ENCODE measurements around the gene RRP9. TPM values are rescaled to one million over a fixed set of nuclear protein-coding genes. Genes with fewer than 3 reads are reported as not detected.
A peak's percentile ranks its signal among the peaks of the same experiment; 100 is the strongest.

The RRP9 gene
- total RNA-seq, 1 experiment from 2014 or later: 71.3 TPM

DNA sequence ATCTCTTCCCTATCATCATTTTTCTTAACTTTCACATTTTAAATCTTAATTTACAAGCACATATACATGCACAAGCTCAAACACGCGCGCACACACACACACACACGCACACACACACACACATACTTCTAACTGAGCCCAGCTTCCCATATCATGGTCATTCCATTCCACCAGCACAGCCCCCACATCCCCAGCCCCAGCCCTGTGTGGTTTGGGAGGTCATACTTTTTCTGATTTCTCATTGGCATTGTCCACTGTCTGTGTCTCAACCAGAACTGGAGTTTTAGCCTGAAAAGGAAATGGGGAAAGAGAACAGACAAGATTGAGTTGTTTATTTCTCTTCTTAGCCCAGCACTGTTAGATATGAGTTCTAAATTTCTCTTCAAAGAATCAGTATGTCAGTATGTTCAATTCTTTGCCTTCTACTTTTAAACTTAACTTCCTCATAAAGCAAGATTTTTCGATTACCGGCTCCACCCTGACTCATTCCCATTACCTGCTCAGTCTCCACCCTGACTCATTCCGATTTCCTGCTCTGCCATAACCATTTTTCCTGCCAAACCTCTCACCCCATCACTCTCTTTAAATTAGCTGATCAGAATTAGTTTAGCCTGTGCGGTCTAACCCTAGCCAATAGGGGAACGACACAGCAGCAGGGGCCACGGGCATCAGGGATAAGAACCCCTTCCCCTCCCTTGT, 44.9 kb downstream of the RRP9 start:
- Histone ChIP-seq H4K20me1 (ENCODE audit: insufficient read depth) (no peaks in the 10 kb centered on the region), H3K9me3 (ENCODE audit: control insufficient read depth in 1 of 2, insufficient read depth in 1 of 2, low read depth in 1 of 2, low read length in 2 of 2) (no peaks in the 10 kb centered on the region), H3K36me3 (ENCODE audit: control insufficient read depth in 1 of 2, insufficient read depth in 2 of 2, low read length in 2 of 2) (no peaks in the 10 kb centered on the region), H2AFZ (ENCODE audit: low read depth, low read length, poor library complexity, severe bottlenecking) (no peak overlapping the region), H3K9ac (ENCODE audit: low read length) (peak overlapping the region; percentile 61), H3K4me1 (ENCODE audit: control insufficient read depth in 1 of 2, insufficient read depth in 2 of 2, low read length in 2 of 2) (peaks cover 5 to 34% of the 10 kb centered on the region in 2 experiments), H3K9me2 (ENCODE audit: insufficient read depth) (no peaks in the 10 kb centered on the region), H3K79me2 (ENCODE audit: insufficient read depth, low read length) (no peaks in the 10 kb centered on the region), H3K4me3 (replicated peaks in 1 of 2; ENCODE audit: low read depth in 1 of 2, low read length in 2 of 2) (peak overlapping the region; percentile 41 to 56), H3K27me3 (ENCODE audit: insufficient read depth, low read length) (no peaks in the 10 kb centered on the region), H3K4me2 (ENCODE audit: low read length) (peak overlapping the region; percentile 72), H3K27ac (ENCODE audit: low read depth, low read length) (peak overlapping the region; percentile 30)
- ChIA-PET RAD21 (ENCODE audit: low non-redundant PET in 1 of 2, low total read pairs in 2 of 2, uncharacterized antibody in 2 of 2, unreplicated experiment in 2 of 2) (no interaction called here), POLR2A (interaction anchor here (1.2 to 1.5 kb wide), 3 partner anchors 9 to 86 kb away, joined by 3 to 4 read pairs (median 3); partner anchors contain the start of genes ACY1, PARP3 and RRP9), CTCF (interaction anchor here (1.0 to 1.4 kb wide), 2 partner anchors 9 to 77 kb away, joined by 3 to 4 read pairs; no protein-coding TSS in a partner anchor)
- DNase-seq (ENCODE audit: low read depth, low spot score) (no peak), ATAC-seq (peak; percentile 56)
- BruUV-seq (replicated peaks): no TSS peak
- intact Hi-C loops (cut with micrococcal nuclease): no loop called here
- TF ChIP-seq, protein P1, sequence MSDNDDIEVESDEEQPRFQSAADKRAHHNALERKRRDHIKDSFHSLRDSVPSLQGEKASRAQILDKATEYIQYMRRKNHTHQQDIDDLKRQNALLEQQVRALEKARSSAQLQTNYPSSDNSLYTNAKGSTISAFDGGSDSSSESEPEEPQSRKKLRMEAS (IDR thresholded peaks at IDR 0.05): no peak
- TF ChIP-seq SP1 (IDR thresholded peaks at IDR 0.05; ENCODE audit: low read depth): peak; percentile 41; the same call in 1 of the 2 replicates
- TF ChIP-seq EZH2 (IDR thresholded peaks at IDR 0.05): no peak
- TF ChIP-seq EGR1 (IDR thresholded peaks at IDR 0.05; ENCODE audit: low read depth): no peak
- TF ChIP-seq ZNF274 (IDR thresholded peaks at IDR 0.05; ENCODE audit: low read depth, low read length): no peak
- TF ChIP-seq, protein P2, sequence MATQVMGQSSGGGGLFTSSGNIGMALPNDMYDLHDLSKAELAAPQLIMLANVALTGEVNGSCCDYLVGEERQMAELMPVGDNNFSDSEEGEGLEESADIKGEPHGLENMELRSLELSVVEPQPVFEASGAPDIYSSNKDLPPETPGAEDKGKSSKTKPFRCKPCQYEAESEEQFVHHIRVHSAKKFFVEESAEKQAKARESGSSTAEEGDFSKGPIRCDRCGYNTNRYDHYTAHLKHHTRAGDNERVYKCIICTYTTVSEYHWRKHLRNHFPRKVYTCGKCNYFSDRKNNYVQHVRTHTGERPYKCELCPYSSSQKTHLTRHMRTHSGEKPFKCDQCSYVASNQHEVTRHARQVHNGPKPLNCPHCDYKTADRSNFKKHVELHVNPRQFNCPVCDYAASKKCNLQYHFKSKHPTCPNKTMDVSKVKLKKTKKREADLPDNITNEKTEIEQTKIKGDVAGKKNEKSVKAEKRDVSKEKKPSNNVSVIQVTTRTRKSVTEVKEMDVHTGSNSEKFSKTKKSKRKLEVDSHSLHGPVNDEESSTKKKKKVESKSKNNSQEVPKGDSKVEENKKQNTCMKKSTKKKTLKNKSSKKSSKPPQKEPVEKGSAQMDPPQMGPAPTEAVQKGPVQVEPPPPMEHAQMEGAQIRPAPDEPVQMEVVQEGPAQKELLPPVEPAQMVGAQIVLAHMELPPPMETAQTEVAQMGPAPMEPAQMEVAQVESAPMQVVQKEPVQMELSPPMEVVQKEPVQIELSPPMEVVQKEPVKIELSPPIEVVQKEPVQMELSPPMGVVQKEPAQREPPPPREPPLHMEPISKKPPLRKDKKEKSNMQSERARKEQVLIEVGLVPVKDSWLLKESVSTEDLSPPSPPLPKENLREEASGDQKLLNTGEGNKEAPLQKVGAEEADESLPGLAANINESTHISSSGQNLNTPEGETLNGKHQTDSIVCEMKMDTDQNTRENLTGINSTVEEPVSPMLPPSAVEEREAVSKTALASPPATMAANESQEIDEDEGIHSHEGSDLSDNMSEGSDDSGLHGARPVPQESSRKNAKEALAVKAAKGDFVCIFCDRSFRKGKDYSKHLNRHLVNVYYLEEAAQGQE (IDR thresholded peaks at IDR 0.05; ENCODE audit: low read depth): no peak
- no peak for TF ChIP-seq TCF7L2 (IDR thresholded peaks at IDR 0.05; ENCODE audit: borderline replicate concordance, extremely low read depth, insufficient read depth, insufficient read length)
- no peak for TF ChIP-seq ELF1 (IDR thresholded peaks at IDR 0.05; ENCODE audit: borderline replicate concordance, low read depth)
- TF ChIP-seq, protein P3, sequence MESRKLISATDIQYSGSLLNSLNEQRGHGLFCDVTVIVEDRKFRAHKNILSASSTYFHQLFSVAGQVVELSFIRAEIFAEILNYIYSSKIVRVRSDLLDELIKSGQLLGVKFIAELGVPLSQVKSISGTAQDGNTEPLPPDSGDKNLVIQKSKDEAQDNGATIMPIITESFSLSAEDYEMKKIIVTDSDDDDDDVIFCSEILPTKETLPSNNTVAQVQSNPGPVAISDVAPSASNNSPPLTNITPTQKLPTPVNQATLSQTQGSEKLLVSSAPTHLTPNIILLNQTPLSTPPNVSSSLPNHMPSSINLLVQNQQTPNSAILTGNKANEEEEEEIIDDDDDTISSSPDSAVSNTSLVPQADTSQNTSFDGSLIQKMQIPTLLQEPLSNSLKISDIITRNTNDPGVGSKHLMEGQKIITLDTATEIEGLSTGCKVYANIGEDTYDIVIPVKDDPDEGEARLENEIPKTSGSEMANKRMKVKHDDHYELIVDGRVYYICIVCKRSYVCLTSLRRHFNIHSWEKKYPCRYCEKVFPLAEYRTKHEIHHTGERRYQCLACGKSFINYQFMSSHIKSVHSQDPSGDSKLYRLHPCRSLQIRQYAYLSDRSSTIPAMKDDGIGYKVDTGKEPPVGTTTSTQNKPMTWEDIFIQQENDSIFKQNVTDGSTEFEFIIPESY (IDR thresholded peaks at IDR 0.05; ENCODE audit: extremely low read depth, insufficient replicate concordance, low read length): no peak
- TF ChIP-seq, protein P4, sequence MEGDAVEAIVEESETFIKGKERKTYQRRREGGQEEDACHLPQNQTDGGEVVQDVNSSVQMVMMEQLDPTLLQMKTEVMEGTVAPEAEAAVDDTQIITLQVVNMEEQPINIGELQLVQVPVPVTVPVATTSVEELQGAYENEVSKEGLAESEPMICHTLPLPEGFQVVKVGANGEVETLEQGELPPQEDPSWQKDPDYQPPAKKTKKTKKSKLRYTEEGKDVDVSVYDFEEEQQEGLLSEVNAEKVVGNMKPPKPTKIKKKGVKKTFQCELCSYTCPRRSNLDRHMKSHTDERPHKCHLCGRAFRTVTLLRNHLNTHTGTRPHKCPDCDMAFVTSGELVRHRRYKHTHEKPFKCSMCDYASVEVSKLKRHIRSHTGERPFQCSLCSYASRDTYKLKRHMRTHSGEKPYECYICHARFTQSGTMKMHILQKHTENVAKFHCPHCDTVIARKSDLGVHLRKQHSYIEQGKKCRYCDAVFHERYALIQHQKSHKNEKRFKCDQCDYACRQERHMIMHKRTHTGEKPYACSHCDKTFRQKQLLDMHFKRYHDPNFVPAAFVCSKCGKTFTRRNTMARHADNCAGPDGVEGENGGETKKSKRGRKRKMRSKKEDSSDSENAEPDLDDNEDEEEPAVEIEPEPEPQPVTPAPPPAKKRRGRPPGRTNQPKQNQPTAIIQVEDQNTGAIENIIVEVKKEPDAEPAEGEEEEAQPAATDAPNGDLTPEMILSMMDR (IDR thresholded peaks at IDR 0.05 in 2 of 3, conservative IDR thresholded peaks at IDR 0.05 in 1 of 3; ENCODE audit: borderline replicate concordance in 1 of 3, insufficient read depth in 1 of 3, low read depth in 2 of 3, low read length in 2 of 3): no peak
- TF ChIP-seq SRF (IDR thresholded peaks at IDR 0.05; ENCODE audit: low read depth): peak; percentile 19; the same call in 1 of the 2 replicates
- TF ChIP-seq, protein P5, sequence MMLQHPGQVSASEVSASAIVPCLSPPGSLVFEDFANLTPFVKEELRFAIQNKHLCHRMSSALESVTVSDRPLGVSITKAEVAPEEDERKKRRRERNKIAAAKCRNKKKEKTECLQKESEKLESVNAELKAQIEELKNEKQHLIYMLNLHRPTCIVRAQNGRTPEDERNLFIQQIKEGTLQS (IDR thresholded peaks at IDR 0.05): no peak
- TF ChIP-seq POLR2AphosphoS5 (IDR thresholded peaks at IDR 0.05; ENCODE audit: low read depth, low read length): no peak
- no peak for TF ChIP-seq YY1 (IDR thresholded peaks at IDR 0.05; ENCODE audit: extremely low read depth, insufficient replicate concordance, low read depth, low read length)
- TF ChIP-seq EZH2phosphoT487 (IDR thresholded peaks at IDR 0.05; ENCODE audit: borderline replicate concordance): no peak
- no peak for TF ChIP-seq CEBPB (IDR thresholded peaks at IDR 0.05; ENCODE audit: low read depth)
- TF ChIP-seq POLR2A (IDR thresholded peaks at IDR 0.05; ENCODE audit: borderline replicate concordance, extremely low read depth, insufficient read depth, insufficient read length): no peak
- peak; percentile 56 for TF ChIP-seq JUND (IDR thresholded peaks at IDR 0.05)
- TF ChIP-seq SIN3A (IDR thresholded peaks at IDR 0.05; ENCODE audit: low read depth): peak; percentile 15; the same call in 1 of the 2 replicates
